Measurements from ENCODE around the gene LRRFIP1.

DNA sequence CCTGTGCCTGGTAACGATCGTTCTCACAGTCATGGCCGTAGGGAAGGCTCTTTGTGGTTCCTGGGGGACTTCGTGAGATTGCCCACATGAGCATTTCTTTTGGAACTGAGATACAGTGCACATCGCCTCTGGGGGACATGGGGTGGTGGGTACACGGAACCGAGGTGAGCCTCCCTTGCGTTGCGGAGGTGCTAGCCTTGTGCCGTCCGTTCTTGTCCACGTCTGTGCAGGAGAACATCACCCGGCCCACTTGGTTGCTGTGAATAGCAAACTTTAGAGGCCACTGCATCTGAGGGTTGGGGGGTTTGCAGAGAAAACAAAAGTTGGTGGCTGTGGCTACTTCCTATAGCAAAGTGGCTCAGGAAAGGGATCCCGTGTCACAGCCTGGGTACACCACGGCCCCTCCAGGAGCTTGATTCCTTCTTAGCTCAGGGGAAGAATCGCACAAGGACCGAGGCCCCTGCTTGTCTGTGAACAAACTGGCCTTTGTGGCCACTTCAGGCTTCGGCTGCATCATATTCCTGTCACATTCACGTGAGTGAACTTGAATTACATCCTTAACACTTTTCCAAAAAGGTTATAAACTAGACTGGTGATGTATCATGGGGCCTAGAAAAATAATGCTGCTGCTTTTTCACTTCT lies 72.6 kb downstream of the LRRFIP1 start:
- TF ChIP-seq, protein P1, sequence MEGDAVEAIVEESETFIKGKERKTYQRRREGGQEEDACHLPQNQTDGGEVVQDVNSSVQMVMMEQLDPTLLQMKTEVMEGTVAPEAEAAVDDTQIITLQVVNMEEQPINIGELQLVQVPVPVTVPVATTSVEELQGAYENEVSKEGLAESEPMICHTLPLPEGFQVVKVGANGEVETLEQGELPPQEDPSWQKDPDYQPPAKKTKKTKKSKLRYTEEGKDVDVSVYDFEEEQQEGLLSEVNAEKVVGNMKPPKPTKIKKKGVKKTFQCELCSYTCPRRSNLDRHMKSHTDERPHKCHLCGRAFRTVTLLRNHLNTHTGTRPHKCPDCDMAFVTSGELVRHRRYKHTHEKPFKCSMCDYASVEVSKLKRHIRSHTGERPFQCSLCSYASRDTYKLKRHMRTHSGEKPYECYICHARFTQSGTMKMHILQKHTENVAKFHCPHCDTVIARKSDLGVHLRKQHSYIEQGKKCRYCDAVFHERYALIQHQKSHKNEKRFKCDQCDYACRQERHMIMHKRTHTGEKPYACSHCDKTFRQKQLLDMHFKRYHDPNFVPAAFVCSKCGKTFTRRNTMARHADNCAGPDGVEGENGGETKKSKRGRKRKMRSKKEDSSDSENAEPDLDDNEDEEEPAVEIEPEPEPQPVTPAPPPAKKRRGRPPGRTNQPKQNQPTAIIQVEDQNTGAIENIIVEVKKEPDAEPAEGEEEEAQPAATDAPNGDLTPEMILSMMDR (IDR thresholded peaks at IDR 0.05): no peak
- no peak for TF ChIP-seq POLR2A (IDR thresholded peaks at IDR 0.05)

Measured in esophagus squamous epithelium (tissue), 4 donors.